Stimulated activated CD4-positive, alpha-beta T cell treated with anti-CD3 and anti-CD28 coated beads, Interleukin-12 subunit alpha, Interleukin-12 subunit beta, amount 100 ng/mL, for 48 hours (primary cell): ENCODE measurements around the gene PLOD1.
"Not testable (repeated sequence)": the region's sequence is repeated elsewhere in the genome, so short reads cannot be mapped to it uniquely, and the experiment has no call there.

ENCODE experiments used
- DNase-seq, 3 donors: peaks; one replicate each; pipeline ENCODE4 v3.0.0-alpha.2; 2020; ENCODE audit warnings: low read depth in 2 of 3, low spot score in 1 of 3

Gene PLOD1

GRCh38 chr1:12005488-12006166 lies 71.1 kb downstream of the PLOD1 start:
- DNase-seq: no peak

GRCh38 chr1:12006167-12006921 lies 71.8 kb downstream of the PLOD1 start:
- DNase-seq: no peak

GRCh38 chr1:12007204-12007603 lies 72.7 kb downstream of the PLOD1 start:
- DNase-seq: no peak

- not testable (repeated sequence) for DNase-seq
Observed at GRCh38 chr1:12008355-12008754, 73.8 kb downstream of the PLOD1 start.

- DNase-seq: no peak
Observed at GRCh38 chr1:12009318-12009947, 74.9 kb downstream of the PLOD1 start.

- no peak for DNase-seq
Observed at GRCh38 chr1:12010746-12011570, 76.4 kb downstream of the PLOD1 start.

- no peak for DNase-seq
Observed at GRCh38 chr1:12011998-12012397, 77.5 kb downstream of the PLOD1 start.

- no peak for DNase-seq
Observed at GRCh38 chr1:12012560-12013316, 78.2 kb downstream of the PLOD1 start.

GRCh38 chr1:12014141-12014991 lies 79.8 kb downstream of the PLOD1 start:
- no peak for DNase-seq

GRCh38 chr1:12015001-12015491 lies 80.5 kb downstream of the PLOD1 start:
- DNase-seq: no peak

GRCh38 chr1:12015499-12015898 lies 81.0 kb downstream of the PLOD1 start:
- DNase-seq: no peak

GRCh38 chr1:12016182-12016581 lies 81.7 kb downstream of the PLOD1 start:
- no peak for DNase-seq

- DNase-seq: no peak
Observed at GRCh38 chr1:12019858-12020509, 85.5 kb downstream of the PLOD1 start.

- DNase-seq: no peak
Observed at GRCh38 chr1:12021616-12022015, 87.1 kb downstream of the PLOD1 start.

GRCh38 chr1:12022036-12022435 lies 87.5 kb downstream of the PLOD1 start:
- DNase-seq: no peak
